Keratinocyte (primary cell): ENCODE results near the gene ZSCAN22. TPM values are rescaled to one million over a fixed set of nuclear protein-coding genes. Genes with fewer than 3 reads are reported as not detected.
A peak's percentile ranks its signal among the peaks of the same experiment; 100 is the strongest.
"Not testable (repeated sequence)": the region's sequence is repeated elsewhere in the genome, so short reads cannot be mapped to it uniquely, and the experiment has no call there.

ENCODE experiments used
- DNase-seq: peaks from one replicate; pipeline ENCODE4 v3.0.0-alpha.2; 2011; ENCODE audit warnings: low read depth, missing footprints, low spot score
- FAIRE-seq: peaks from 2 replicates; lab custom pipeline; 2011; peaks lifted over from hg19 to GRCh38; lab: Jason Lieb, UNC
- H2AFZ ChIP-seq: 2 replicates; pipeline ENCODE4 v1.6.0; 2012; ENCODE audit warnings: low read length, control low read depth, inconsistent platforms; ENCODE audit not compliant: control insufficient read depth
- H3K27ac ChIP-seq: 2 replicates; pipeline ENCODE4 v1.5.1; 2011; ENCODE audit warnings: low read length; ENCODE audit not compliant: control insufficient read depth, insufficient read depth
- H3K27me3 ChIP-seq: 3 replicates; pipeline ENCODE4 v1.6.0; 2011; ENCODE audit warnings: low read length; ENCODE audit not compliant: control insufficient read depth, insufficient read depth; ENCODE audit errors: extremely low read depth
- H3K36me3 ChIP-seq, 2 experiments: 2 replicates in 1 of 2; 3 replicates in 1 of 2; pipeline ENCODE4 v1.5.1; 2011; ENCODE audit warnings: low read length in 2 of 2, mild to moderate bottlenecking in 1 of 2; ENCODE audit not compliant: control insufficient read depth in 2 of 2, insufficient read depth in 2 of 2; ENCODE audit errors: extremely low read depth in 1 of 2
- H3K4me1 ChIP-seq: 3 replicates; pipeline ENCODE4 v1.5.1; 2011; ENCODE audit warnings: low read length; ENCODE audit not compliant: control insufficient read depth, insufficient read depth; ENCODE audit errors: extremely low read depth
- H3K4me2 ChIP-seq: 3 replicates; pipeline ENCODE4 v1.6.0; 2011; ENCODE audit warnings: low read depth, low read length; ENCODE audit not compliant: control insufficient read depth, insufficient read depth; ENCODE audit errors: extremely low read depth
- H3K4me3 ChIP-seq, 3 experiments: fragments of 200-600 bp in 1 of 3; sonication (generic) in 1 of 3; 2 replicates in 2 of 3; 3 replicates in 1 of 3; pipeline ENCODE4 v1.5.1; 2011 to 2016; ENCODE audit warnings: low read length in 3 of 3, mild to moderate bottlenecking in 3 of 3, control low read depth in 2 of 3, inconsistent platforms in 1 of 3, low read depth in 1 of 3, mixed read lengths in 1 of 3, mixed run types in 1 of 3, moderate library complexity in 1 of 3; ENCODE audit not compliant: control insufficient read depth in 2 of 3, insufficient read depth in 2 of 3; ENCODE audit errors: extremely low read depth in 1 of 3
- H3K79me2 ChIP-seq: 2 replicates; pipeline ENCODE4 v1.6.0; 2012; ENCODE audit warnings: low read length; ENCODE audit not compliant: control insufficient read depth, insufficient read depth
- H3K9ac ChIP-seq: 3 replicates; pipeline ENCODE4 v1.6.0; 2011; ENCODE audit warnings: low read length; ENCODE audit not compliant: control insufficient read depth, insufficient read depth; ENCODE audit errors: extremely low read depth
- H3K9me1 ChIP-seq: 3 replicates; pipeline ENCODE4 v1.6.0; 2011; ENCODE audit warnings: low read length; ENCODE audit not compliant: control insufficient read depth, insufficient read depth; ENCODE audit errors: extremely low read depth
- H3K9me3 ChIP-seq: 2 replicates; pipeline ENCODE4 v1.5.1; 2012; ENCODE audit warnings: low read depth, low read length; ENCODE audit not compliant: control insufficient read depth
- H4K20me1 ChIP-seq: 3 replicates; pipeline ENCODE4 v1.6.0; 2011; ENCODE audit warnings: low read length; ENCODE audit not compliant: control insufficient read depth, insufficient read depth; ENCODE audit errors: extremely low read depth
- EZH2 ChIP-seq: IDR thresholded peaks from one replicate; pipeline ENCODE4 v1.6.1; 2012; ENCODE audit warnings: inconsistent platforms, mild to moderate bottlenecking, low read length, moderate library complexity
- dilution Hi-C: fragments of 300-500 bp; cut with MboI; formaldehyde crosslinking; loops from one replicate; pipeline ENCODE4 v1.7.0; 2020; ENCODE audit warnings: low sequenced_read_pairs; ENCODE audit not compliant: extremely low pct_ligation_motif_present
- polyA plus RNA-seq, 5 experiments: library from polyadenylated mRNA; depleted of rRNA in 3 of 5; stranded (reverse) in 3 of 5; stranded (forward) in 1 of 5; unstranded in 1 of 5; fragments of >200 nt; gene quantifications; 1 replicate in 1 of 5; 2 replicates in 3 of 5; 3 replicates in 1 of 5; pipeline versions ENCODE4 v1.2.1 to v1.2.3, GENCODE V29; 2011 to 2012; ENCODE audit warnings: missing spikeins in 2 of 5, low read depth in 1 of 5, low replicate concordance in 1 of 5
- TF ChIP-seq, protein P1 (sequence below), 3 experiments: IDR thresholded peaks in 1 of 3; conservative IDR thresholded peaks in 1 of 3; optimal IDR thresholded peaks in 1 of 3; 2 replicates in 2 of 3; 3 replicates in 1 of 3; pipeline versions ENCODE3 to v1.5.1; 2011; ENCODE audit warnings: low read length in 3 of 3, mild to moderate bottlenecking in 3 of 3, moderate library complexity in 2 of 3, control low read depth in 1 of 3, inconsistent platforms in 1 of 3; ENCODE audit not compliant: insufficient read depth in 2 of 3; ENCODE audit errors: extremely low read depth in 1 of 3

ZSCAN22 gene
- polyA plus RNA-seq, 1 donor (not counting 4 experiments of a cell fraction or from before 2014, with no cell fraction given), result 2.5 TPM

GRCh38 chr19:58310685-58311084 is 16.1 kb upstream of the ZSCAN22 start:
- H3K9me1 ChIP-seq, H3K4me2 ChIP-seq, H3K4me3 ChIP-seq, FAIRE-seq, H3K4me1 ChIP-seq, dilution Hi-C loops, H3K27ac ChIP-seq, H4K20me1 ChIP-seq, H3K9me3 ChIP-seq, H3K27me3 ChIP-seq, H3K9ac ChIP-seq, DNase-seq, H2AFZ ChIP-seq: not testable (repeated sequence)
- peaks cover 23 to 36% of the 10 kb centered on the region in 2 experiments for H3K36me3 ChIP-seq
- peaks cover 28% of the 10 kb centered on the region for H3K79me2 ChIP-seq
- TF ChIP-seq, protein P1, sequence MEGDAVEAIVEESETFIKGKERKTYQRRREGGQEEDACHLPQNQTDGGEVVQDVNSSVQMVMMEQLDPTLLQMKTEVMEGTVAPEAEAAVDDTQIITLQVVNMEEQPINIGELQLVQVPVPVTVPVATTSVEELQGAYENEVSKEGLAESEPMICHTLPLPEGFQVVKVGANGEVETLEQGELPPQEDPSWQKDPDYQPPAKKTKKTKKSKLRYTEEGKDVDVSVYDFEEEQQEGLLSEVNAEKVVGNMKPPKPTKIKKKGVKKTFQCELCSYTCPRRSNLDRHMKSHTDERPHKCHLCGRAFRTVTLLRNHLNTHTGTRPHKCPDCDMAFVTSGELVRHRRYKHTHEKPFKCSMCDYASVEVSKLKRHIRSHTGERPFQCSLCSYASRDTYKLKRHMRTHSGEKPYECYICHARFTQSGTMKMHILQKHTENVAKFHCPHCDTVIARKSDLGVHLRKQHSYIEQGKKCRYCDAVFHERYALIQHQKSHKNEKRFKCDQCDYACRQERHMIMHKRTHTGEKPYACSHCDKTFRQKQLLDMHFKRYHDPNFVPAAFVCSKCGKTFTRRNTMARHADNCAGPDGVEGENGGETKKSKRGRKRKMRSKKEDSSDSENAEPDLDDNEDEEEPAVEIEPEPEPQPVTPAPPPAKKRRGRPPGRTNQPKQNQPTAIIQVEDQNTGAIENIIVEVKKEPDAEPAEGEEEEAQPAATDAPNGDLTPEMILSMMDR (optimal IDR thresholded peaks at IDR 0.05 in 1 of 3, IDR thresholded peaks at IDR 0.05 in 1 of 3, conservative IDR thresholded peaks at IDR 0.05 in 1 of 3; ENCODE audit: extremely low read depth in 1 of 3, insufficient read depth in 2 of 3, low read length in 3 of 3), result peak in 1 of 3 experiments; percentile 15

DNA sequence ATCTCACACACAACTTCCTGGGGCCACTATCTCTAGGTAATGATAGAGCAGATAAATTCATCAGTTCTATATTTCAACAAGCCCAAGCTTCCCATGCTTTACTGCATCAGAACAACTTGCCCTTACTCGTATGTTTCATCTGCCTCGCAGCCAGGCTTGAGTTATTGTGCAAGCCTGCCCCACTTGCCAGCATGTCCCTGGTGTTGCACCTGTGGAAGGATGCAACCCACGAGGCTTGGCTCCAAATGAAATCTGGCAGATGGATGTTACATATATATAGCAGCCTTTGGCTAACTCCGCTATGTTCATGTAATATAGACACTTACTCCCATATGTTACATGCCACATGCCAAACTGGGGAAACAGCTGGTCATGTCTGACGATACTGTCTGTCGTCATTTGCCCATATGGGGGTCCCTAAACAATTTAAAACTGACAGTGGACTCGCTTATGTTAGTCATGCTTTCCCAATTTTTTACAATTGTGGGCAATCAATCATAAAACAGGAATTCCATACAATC is 15.4 kb upstream of the ZSCAN22 start:
- no peak for DNase-seq
- H3K4me3 ChIP-seq, result no peak overlapping the region
- no peak for FAIRE-seq
- no peak overlapping the region for H3K4me2 ChIP-seq
- peaks cover 26 to 38% of the 10 kb centered on the region in 2 experiments for H3K36me3 ChIP-seq
- no peaks in the 10 kb centered on the region for H3K27me3 ChIP-seq
- H3K9me1 ChIP-seq, result no peaks in the 10 kb centered on the region
- H2AFZ ChIP-seq, result no peak overlapping the region
- no peak overlapping the region for H3K27ac ChIP-seq
- dilution Hi-C loops, result no loop called here
- H3K9ac ChIP-seq, result no peak overlapping the region
- H3K79me2 ChIP-seq, result peaks cover 21% of the 10 kb centered on the region
- peaks cover 4% of the 10 kb centered on the region for H4K20me1 ChIP-seq
- no peaks in the 10 kb centered on the region for H3K9me3 ChIP-seq
- peaks cover 1% of the 10 kb centered on the region for H3K4me1 ChIP-seq
- TF ChIP-seq, protein P1 (optimal IDR thresholded peaks at IDR 0.05 in 1 of 3, IDR thresholded peaks at IDR 0.05 in 1 of 3, conservative IDR thresholded peaks at IDR 0.05 in 1 of 3; ENCODE audit: extremely low read depth in 1 of 3, insufficient read depth in 2 of 3, low read length in 3 of 3), result no peak
- no peak for TF ChIP-seq EZH2
